Sigmoid colon (tissue), 7 donors: Measurements from ENCODE around the gene USP12. TPM values are rescaled to one million over a fixed set of nuclear protein-coding genes. Genes with fewer than 3 reads are reported as not detected.

Experiments used
- DNase-seq: peaks from one replicate; pipeline ENCODE4 v3.0.0-alpha.2; 2019
- H3K27ac ChIP-seq, 4 donors: fragments of 200-600 bp; sonication (generic); one replicate each; pipeline ENCODE4 v1.5.1; 2016 to 2019; ENCODE audit warnings: mild to moderate bottlenecking in 1 of 4
- H3K27me3 ChIP-seq, 3 donors: fragments of 200-600 bp; sonication (generic); one replicate each; pipeline ENCODE4 v1.5.1; 2019; ENCODE audit warnings: mild to moderate bottlenecking in 1 of 3
- H3K36me3 ChIP-seq, 4 donors: fragments of 200-600 bp; sonication (generic); one replicate each; pipeline ENCODE4 v1.5.1; 2016 to 2019
- H3K4me1 ChIP-seq, 4 donors: fragments of 200-600 bp; sonication (generic); one replicate each; pipeline ENCODE4 v1.5.1; 2017 to 2019
- H3K4me3 ChIP-seq, 4 donors: fragments of 200-600 bp; sonication (generic); one replicate each; pipeline ENCODE4 v1.5.1; 2017 to 2019; ENCODE audit warnings: mild to moderate bottlenecking in 2 of 4, moderate library complexity in 1 of 4
- H3K9me3 ChIP-seq, 4 donors: fragments of 200-600 bp in 3 of 4; sonication (generic) in 3 of 4; one replicate each; pipeline versions ENCODE4 v1.5.1 to v1.6.1; 2013 to 2019
- EP300 ChIP-seq, 4 donors: sonication (generic); formaldehyde crosslinking; IDR thresholded peaks; one replicate each; pipeline ENCODE4 v1.6.1; 2017; ENCODE audit warnings: antibody characterized with exemption in 4 of 4
- POLR2A ChIP-seq, 2 donors: fragments of 450-650 bp; IDR thresholded peaks; one replicate each; pipeline ENCODE4 v1.6.1; 2016; ENCODE audit warnings: antibody characterized with exemption in 2 of 2, mild to moderate bottlenecking in 2 of 2, moderate library complexity in 2 of 2
- POLR2AphosphoS5 ChIP-seq, 4 donors: sonication (generic); formaldehyde crosslinking; IDR thresholded peaks; one replicate each; pipeline ENCODE4 v1.6.1; 2017; ENCODE audit warnings: antibody characterized with exemption in 4 of 4
- WGBS, 2 donors: extraction: QIAGEN DNeasy Blood & Tissue Kit; methylation state at CpG; one replicate each; pipeline ENCODE4 v1.1.7; 2013; 5-methylcytosine and 5-hydroxymethylcytosine counted together
- intact Hi-C: fragments of 100-400 bp; cut with DNase I; formaldehyde crosslinking; loops from one replicate; pipeline ENCODE4 v1.15.1; 2023
- polyA plus RNA-seq, 3 donors: library from polyadenylated mRNA; stranded (reverse); fragments of 200-250 nt; gene quantifications; one replicate each; pipeline ENCODE4 v1.2.3, GENCODE V29; 2013
- total RNA-seq, 4 donors: library from RNA; depleted of rRNA; stranded (reverse); fragments of >200 nt; gene quantifications; one replicate each; pipeline ENCODE4 v1.1.0, GENCODE V29; 2016
- TF ChIP-seq, protein P1 (sequence below), 4 experiments: fragments of 450-650 bp in 3 of 4; fragments of 200-600 bp in 1 of 4; IDR thresholded peaks; one replicate each; pipeline ENCODE4 v1.5.1; 2016 to 2019; ENCODE audit warnings: antibody characterized with exemption in 4 of 4, mild to moderate bottlenecking in 3 of 4, moderate library complexity in 2 of 4
- donor health status: healthy with polysubstance abuse.
- donor health status: Bipolar disorder and iron deficiency.
- donor health status: healthy.

USP12 gene
- total and polyA plus RNA-seq, 7 donors: 20.3 to 91.3 (median 69.5) TPM

DNA sequence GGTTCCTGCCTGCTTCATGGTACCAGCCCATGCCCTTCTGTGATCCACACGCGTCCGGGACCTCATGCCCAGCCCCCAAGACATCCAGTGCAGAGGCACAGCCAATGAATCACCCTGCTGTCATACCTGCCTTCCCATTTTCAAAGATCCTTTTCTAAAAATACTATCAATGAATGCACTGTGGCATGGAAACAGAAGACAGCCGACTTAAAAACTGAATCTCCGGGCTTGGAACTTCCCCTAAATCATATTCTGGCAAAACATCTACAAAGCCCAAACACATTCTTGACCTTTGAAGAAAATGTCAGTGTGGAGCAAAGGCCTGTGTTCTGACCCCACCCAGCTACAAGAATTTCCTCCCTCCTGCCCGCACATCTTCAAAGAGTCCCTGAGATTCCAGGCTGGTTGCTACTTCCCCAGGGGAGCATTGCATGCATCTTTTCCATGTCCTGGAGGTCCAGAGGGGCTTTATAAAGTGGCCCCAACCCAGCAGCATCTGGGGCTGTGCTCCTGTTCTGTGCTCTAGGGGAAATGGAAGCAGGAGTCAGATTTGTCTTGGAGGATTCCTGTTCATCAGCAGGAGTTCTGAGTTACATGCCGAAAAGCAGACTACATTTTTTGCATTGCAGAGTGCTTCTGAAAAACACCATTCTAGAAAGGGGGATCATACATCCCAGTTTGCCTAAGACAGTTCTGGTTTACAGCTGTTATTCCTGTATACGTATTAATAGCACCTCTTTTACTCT, 135.2 kb downstream of the USP12 start:
- Histone ChIP-seq H3K27ac (peak overlapping the region; percentile 76 to 90 (median 89)), H3K4me1 (peaks cover 0 to 64% (median 58%) of the 10 kb centered on the region in 4 donors), H3K27me3 (no peaks in the 10 kb centered on the region), H3K9me3 (no peaks in the 10 kb centered on the region), H3K4me3 (no peak overlapping the region), H3K36me3 (no peaks in the 10 kb centered on the region)
- TF ChIP-seq EP300 (IDR thresholded peaks at IDR 0.05): peak in 1 of 4 donors; percentile 34
- TF ChIP-seq, protein P1, sequence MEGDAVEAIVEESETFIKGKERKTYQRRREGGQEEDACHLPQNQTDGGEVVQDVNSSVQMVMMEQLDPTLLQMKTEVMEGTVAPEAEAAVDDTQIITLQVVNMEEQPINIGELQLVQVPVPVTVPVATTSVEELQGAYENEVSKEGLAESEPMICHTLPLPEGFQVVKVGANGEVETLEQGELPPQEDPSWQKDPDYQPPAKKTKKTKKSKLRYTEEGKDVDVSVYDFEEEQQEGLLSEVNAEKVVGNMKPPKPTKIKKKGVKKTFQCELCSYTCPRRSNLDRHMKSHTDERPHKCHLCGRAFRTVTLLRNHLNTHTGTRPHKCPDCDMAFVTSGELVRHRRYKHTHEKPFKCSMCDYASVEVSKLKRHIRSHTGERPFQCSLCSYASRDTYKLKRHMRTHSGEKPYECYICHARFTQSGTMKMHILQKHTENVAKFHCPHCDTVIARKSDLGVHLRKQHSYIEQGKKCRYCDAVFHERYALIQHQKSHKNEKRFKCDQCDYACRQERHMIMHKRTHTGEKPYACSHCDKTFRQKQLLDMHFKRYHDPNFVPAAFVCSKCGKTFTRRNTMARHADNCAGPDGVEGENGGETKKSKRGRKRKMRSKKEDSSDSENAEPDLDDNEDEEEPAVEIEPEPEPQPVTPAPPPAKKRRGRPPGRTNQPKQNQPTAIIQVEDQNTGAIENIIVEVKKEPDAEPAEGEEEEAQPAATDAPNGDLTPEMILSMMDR (IDR thresholded peaks at IDR 0.05): no peak
- 75 to 77% methylated on average over 8 of the region's 8 CpGs for WGBS, 2 donors
- intact Hi-C loops: loop anchor here (5.0 kb wide), 3 partner anchors 44 to 236 kb away; partner anchors contain the start of gene RASL11A
- DNase-seq: no peak

- peak overlapping the region; percentile 76 to 90 (median 89) for H3K27ac ChIP-seq
- no peaks in the 10 kb centered on the region for H3K9me3 ChIP-seq
- H3K4me1 ChIP-seq: peaks cover 0 to 58% (median 53%) of the 10 kb centered on the region in 4 donors
- H3K27me3 ChIP-seq: no peaks in the 10 kb centered on the region
- intact Hi-C loops: loop anchor here (5.0 kb wide), 3 partner anchors 44 to 236 kb away; partner anchors contain the start of gene RASL11A
- H3K36me3 ChIP-seq: no peaks in the 10 kb centered on the region
- peak in 1 of 4 donors; percentile 6 for TF ChIP-seq POLR2AphosphoS5 (IDR thresholded peaks at IDR 0.05)
- TF ChIP-seq, protein P1 (IDR thresholded peaks at IDR 0.05): no peak
- no peak overlapping the region for H3K4me3 ChIP-seq
- DNase-seq: no peak
- WGBS, 2 donors: 93 to 95% methylated on average over 11 of the region's 11 CpGs
Measured at GRCh38 chr13:27035892-27036235, 135.7 kb downstream of the USP12 start.

GRCh38 chr13:27034678-27035111, 136.9 kb downstream of the USP12 start:
- peak overlapping the region in 3 of 4 donors; percentile 6 to 12 (median 11) for H3K4me3 ChIP-seq
- TF ChIP-seq EP300 (IDR thresholded peaks at IDR 0.05) (no peak), POLR2AphosphoS5 (IDR thresholded peaks at IDR 0.05) (no peak), POLR2A (IDR thresholded peaks at IDR 0.05) (no peak)
- TF ChIP-seq, protein P1 (IDR thresholded peaks at IDR 0.05): no peak

GRCh38 chr13:27028683-27029480, 142.7 kb downstream of the USP12 start:
- WGBS, 2 donors: 66 to 78% methylated on average over 8 of the region's 8 CpGs
- intact Hi-C loops: no loop called here
- Histone ChIP-seq H3K27ac (no peak overlapping the region), H3K4me3 (no peak overlapping the region), H3K9me3 (no peaks in the 10 kb centered on the region), H3K36me3 (no peaks in the 10 kb centered on the region), H3K4me1 (peaks cover 0 to 32% (median 20%) of the 10 kb centered on the region in 4 donors), H3K27me3 (no peaks in the 10 kb centered on the region)
- TF ChIP-seq POLR2AphosphoS5 (IDR thresholded peaks at IDR 0.05) (no peak), POLR2A (IDR thresholded peaks at IDR 0.05) (no peak), EP300 (IDR thresholded peaks at IDR 0.05) (no peak)
- TF ChIP-seq, protein P1 (IDR thresholded peaks at IDR 0.05): no peak
- no peak for DNase-seq

More at GRCh38 chr13:27034678-27035111, 136.9 kb downstream of the USP12 start:
- Histone ChIP-seq H3K9me3 (no peaks in the 10 kb centered on the region), H3K4me1 (peaks cover 0 to 49% (median 42%) of the 10 kb centered on the region in 4 donors), H3K27ac (peak overlapping the region in 3 of 4 donors; percentile 18 to 90 (median 88)), H3K27me3 (no peaks in the 10 kb centered on the region), H3K36me3 (no peaks in the 10 kb centered on the region)
- no peak for DNase-seq
- intact Hi-C loops: loop anchor here (5.0 kb wide), 3 partner anchors 42 to 238 kb away; partner anchors contain the start of gene RASL11A
- 50 to 79% methylated on average over 18 of the region's 18 CpGs for WGBS, 2 donors
